GM19324 (cell line): ENCODE data around the gene SLC25A3.
A peak's percentile ranks its signal among the peaks of the same experiment; 100 is the strongest.
"Not testable (repeated sequence)": the region's sequence is repeated elsewhere in the genome, so short reads cannot be mapped to it uniquely, and the experiment has no call there.

ENCODE experiments used
- ATAC-seq: cut with Tn5 transposase; IDR thresholded peaks from one replicate; pipeline ENCODE4 v1.9.1; 2021; ENCODE audit warnings: mild to moderate bottlenecking, moderate library complexity; ENCODE audit not compliant: unreplicated experiment, low FRiP score

Gene SLC25A3

DNA sequence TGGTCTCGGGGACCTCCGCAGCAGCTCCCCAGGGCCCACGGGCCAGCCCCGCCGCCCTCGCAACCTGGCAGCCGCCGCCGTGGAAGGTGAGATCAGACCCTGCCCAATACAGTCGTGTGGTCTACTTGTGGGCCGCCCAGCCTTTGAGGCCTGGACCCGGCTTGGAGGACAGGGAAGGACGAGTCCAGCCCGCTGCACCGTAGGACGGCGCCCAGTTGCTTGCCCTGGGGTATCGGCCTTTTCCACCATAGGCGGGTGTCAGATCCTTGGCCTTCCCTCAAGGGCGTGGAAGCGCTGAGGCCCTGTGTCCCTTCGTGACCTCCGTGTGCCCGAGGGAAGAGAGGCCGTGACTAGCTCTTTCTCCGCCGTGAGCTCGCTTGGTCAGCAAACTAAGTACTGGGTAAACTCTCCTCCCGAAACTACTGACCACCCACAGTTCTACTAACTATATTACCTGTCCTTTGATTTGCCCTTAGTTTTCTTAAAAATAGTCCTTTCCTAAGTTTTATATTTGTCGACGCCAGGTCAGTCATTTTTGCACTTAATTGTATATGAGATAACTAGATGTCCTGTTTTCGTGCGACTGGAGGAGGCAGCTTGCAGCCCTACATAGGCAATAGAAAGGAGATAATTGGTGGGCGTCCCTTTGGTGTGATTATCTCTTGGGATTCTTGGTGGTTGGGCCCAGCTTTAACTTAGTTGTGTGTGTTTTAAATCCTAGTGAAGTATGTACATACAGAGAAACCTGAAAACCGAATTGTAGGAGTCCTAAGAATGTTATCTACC lies 757 bp downstream of the SLC25A3 start:
- peak; percentile 12 for ATAC-seq

DNA sequence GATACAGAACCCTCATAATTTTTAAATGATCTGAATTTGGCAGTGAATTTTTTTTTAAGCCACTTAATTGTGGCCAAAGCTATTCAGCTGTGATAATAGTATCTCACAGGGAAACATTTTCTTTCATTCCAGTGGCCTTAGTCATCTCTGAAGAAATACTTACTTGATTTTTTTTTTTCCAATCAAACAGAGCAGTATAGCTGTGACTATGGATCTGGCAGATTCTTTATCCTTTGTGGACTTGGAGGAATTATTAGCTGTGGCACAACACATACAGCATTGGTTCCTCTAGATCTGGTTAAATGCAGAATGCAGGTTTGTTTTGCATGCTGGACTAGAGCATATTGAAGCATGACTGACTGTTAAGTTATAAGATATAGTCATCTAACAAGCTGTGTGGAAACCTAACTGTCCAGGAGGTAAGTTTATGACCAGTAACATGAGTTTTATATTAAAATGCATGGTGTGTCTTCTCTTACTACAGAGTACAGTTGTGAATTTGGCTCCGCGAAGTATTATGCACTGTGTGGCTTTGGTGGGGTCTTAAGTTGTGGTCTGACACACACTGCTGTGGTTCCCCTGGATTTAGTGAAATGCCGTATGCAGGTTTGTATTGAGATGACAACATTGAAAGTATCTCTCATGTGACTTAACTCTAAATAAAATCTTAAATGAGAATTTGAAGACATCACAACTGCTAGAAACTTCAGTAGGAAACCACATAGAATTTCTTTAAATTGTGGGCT lies 1.9 kb downstream of the SLC25A3 start:
- ATAC-seq, result no peak

DNA sequence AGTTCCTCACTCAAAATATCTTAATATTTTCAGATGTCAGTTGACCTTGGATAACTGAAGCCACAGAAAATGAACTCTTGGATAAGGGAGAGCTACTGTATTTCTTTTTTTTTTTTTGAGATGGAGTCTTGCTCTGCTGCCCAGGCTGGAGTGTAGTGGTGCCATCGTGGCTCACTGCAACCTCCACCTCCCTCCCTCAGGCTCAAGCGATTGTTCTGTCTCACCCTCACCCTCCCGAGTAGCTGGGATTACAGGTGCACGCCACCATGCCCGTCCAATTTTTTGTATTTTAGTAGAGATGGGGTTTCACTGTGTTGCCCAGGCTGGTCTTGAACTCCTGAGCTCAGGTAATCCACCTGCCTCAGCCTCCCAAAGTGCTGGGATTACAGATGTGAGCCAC lies 3.8 kb downstream of the SLC25A3 start:
- ATAC-seq, result not testable (repeated sequence)

- no peak for ATAC-seq
Observed at GRCh38 chr12:98601924-98602323, 8.4 kb downstream of the SLC25A3 start.

DNA sequence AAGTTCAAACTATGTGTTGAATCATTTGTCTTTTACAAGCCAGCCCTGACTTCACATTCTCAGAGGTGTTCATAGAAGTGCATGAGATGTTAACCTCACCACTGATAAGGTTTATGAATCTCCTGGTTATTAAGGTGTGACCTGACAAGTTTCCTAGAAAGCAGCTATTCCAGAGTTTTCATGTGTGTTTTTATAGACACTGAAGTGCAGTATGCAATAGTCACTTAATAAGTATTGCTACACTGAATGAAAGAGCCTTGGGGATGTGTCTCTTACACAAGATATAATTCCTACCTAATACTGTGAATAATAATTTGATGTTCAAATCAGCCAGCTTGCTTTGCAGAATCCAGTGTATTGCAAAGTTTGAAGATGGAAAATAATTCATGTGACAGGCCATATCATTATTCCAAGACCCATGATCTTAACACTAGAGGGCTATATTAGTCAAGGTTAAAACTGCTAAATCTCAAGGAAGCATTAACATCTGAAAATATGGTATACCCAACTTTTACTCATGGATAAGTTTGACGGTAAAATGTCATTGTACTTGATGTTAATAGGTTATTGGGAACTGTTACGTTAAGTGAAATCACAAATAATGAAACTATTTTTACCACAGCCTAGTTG lies 13.0 kb downstream of the SLC25A3 start:
- no peak for ATAC-seq

DNA sequence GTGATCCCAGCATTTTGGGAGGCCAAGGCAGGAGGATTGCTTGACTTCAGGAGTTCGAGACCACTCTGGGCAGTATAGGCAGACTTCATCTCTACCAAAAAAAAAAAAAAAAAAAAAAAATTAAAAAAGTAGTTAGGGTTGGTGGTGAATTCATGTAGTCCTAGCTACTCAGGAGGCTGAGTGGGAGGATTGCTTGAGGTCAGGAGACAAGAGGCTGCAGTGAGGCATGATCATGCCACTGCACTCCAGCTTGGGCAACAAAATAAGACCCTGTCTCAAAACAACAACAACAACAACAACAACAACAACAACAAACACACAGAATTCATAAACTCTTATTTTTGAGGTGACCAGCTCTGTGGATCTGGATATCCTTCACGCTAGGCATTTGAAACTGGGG lies 17.1 kb downstream of the SLC25A3 start:
- no peak for ATAC-seq

- peak; percentile 84 for ATAC-seq
Observed at GRCh38 chr12:98612696-98613334, 19.3 kb downstream of the SLC25A3 start.

DNA sequence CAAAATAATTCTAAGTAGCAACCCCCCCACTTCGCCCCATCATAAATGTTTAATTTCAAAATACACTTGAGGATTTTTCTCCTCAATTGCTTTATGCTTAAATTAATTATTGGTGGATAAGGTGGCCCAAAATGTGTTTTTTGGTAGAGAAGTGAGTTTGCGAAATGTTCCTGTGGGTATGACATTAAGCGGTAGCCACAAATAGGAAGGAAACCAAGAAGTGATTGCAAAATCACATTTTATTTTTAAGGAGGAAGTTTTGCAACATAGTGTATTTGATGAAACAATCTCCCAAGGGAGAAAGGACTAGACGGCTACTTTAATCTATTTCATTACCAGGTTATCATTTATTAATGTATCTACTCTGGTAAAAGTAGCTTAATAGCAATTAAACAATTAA lies 25.5 kb downstream of the SLC25A3 start:
- no peak for ATAC-seq

DNA sequence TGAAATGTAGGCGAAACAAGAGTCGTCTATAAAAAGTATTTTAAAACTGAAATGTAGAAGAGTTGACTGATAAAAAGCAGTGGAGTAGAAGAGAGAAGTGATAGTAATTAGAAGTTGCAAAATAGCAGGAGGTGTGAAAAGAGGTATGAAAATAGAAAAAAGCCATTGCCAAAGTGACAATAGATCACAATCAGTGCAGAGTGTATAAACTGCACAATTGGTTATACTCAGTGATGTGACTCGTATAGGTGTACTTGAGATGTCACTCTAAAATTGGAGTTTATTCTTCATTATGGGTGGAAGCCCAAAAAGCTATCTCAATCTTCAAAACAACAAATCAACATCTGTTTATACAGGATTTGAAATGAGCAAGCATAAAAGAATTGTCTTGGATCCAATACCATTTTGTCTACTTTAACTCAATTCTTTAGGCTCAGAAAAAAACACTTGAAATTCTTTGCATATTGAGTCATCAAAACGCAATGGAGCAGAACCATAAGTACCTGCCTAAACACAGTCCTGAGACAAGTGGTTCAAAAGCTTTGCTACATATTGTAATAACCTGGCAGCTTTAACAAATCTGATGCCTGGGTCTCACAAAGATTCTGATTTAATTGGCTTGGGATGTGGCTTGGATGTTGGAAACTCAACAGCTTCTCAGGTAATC lies 42.3 kb downstream of the SLC25A3 start:
- ATAC-seq, result peak; percentile 54

- ATAC-seq, result no peak
Observed at GRCh38 chr12:98637068-98637467, 43.6 kb downstream of the SLC25A3 start.

DNA sequence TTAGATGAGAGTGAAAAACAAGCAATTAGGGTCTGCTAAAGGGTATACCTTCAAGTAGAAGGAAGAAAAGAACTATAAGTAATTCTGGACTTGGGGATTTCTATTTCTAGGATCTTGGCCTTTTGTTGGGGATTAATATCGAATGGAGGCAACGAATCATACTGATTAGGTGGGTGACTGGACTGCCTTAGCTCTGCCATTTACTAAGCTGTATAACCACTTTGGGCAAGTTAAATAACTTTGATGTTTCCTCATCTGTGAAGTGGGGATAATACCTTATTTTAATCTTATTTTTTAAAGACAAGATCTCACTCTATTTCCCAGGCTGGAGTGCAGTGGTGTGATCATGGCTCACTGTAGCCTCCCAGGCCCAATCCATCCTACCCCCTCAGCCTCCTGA lies 44.5 kb downstream of the SLC25A3 start:
- no peak for ATAC-seq

DNA sequence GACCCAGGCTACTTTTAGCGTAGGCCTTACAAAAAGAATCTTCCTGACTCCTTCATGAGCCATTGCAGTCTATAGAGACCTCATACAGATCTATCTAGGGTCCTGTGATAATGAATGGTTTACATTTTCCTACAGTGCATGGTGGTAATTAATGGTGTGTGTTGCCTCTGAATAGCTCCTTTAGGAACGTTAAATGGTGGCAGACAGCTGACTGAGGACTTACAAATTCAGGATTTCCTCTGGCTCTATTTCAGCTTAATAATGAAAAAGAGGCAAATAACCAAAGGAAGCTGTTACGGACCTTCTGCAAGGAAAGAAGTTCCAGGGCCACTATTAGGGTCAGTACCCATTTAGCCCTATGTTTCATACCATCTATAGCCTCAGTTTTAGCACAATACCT lies 46.0 kb downstream of the SLC25A3 start:
- no peak for ATAC-seq

- ATAC-seq, result not testable (repeated sequence)
Observed at GRCh38 chr12:98642801-98643200, 49.3 kb downstream of the SLC25A3 start.

DNA sequence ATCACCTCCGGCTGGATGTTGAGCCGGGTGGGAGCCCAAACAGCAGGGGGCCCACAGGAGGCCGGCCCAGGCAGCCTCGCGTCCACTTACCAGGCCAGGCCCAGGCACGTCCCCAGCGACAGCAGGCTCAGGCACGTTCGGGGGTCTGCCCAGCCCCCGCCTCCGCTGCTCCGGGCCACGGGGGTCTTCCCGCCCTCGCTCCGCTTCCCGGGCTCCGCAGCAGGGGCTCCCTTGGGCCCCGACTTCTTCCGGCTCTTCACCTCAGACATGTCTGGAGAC lies 50.9 kb downstream of the SLC25A3 start:
- ATAC-seq, result peak; percentile 26

DNA sequence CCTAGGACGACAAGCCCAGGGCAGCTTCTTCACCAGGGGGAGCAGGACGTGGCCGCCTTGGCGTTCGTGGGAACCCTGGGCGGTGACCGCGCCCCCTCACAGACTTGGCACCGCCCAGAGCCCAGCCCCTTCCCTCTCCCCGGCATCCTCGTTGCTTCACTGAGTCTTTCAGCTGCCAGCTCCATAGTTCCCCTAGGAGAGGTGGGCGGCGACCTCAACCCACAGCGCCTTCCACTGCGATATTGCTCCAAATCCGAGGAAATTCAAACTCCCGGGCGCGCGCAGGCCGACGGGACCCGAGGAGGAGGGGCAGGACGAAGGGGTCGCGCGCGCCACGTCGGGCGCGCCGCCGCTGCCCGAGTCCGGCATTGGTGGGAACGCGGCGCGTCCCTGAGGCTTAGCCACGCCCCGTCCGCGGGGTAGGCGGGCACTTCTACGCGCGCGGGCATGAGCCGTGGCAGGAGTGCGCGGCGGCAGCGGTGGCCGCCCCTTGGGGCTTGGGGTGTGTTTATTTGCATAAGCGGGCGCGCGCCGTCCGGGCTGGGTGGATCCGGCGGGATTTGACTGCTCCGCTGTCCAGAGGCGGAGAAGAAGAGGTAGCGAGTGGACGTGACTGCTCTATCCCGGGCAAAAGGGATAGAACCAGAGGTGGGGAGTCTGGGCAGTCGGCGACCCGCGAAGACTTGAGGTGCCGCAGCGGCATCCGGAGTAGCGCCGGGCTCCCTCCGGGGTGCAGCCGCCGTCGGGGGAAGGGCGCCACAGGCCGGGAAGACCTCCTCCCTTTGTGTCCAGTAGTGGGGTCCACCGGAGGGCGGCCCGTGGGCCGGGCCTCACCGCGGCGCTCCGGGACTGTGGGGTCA lies 51.5 kb downstream of the SLC25A3 start, which contains the start of the genes APAF1 and IKBIP:
Gene APAF1 (plus strand): TSS at position 579 of the 860 bp plus-strand sequence. CDS start 3,070 bp downstream, outside the sequence.
Gene IKBIP (minus strand): TSS at position 77 of the 860 bp plus-strand sequence. CDS start 87 bp downstream, outside the sequence.
- peak; percentile 91 for ATAC-seq

DNA sequence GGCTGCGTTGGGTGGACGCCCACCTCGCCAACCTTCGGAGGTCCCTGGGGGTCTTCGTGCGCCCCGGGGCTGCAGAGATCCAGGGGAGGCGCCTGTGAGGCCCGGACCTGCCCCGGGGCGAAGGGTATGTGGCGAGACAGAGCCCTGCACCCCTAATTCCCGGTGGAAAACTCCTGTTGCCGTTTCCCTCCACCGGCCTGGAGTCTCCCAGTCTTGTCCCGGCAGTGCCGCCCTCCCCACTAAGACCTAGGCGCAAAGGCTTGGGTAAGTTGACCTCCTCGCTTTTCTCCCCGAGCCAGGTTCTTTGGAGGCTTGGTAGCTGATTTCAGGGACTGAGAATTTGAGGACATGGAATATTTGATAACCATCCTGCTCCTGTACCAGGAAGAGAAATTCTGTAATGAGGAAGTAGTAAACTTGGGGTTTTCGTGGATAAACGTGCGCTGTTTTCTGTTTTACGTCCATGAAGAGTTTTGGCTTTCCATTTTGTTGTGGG lies 52.1 kb downstream of the SLC25A3 start:
- ATAC-seq, result no peak

DNA sequence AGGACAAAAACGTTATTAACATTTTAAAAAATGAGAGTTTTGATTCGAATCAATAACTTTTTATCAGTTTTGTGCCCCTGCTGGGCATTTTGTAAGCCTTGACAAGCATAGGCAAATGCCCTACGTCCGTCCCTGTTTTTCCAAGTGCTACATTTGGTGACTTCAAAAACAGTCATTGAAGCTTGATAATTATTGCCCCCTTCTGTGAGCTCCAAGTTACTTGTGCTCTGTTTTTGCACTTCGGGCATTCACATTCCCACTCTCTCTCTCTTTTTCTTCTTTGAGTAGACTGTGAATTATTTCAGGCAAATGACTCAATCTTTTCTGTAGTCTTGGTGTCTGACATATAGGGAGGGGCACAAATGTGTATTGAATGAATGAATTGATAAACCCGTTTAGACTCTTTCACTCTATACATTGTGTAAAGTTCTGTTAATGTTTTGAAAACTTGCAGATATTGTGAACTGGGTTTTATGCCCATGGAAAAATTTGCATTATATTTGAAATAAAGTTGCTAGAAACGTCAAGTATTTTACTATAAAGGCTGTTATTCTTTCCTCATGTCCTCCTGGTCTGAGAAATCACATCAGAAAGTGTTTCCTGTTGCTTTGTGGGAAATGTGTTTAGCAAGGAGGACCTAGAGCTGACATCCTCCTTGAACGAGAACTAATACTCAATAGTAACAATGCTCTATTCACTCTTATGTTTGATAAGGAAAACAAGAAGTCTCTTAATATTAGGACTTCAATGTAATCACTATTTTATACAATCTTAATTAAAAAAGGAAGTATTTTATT lies 53.0 kb downstream of the SLC25A3 start:
- no peak for ATAC-seq

DNA sequence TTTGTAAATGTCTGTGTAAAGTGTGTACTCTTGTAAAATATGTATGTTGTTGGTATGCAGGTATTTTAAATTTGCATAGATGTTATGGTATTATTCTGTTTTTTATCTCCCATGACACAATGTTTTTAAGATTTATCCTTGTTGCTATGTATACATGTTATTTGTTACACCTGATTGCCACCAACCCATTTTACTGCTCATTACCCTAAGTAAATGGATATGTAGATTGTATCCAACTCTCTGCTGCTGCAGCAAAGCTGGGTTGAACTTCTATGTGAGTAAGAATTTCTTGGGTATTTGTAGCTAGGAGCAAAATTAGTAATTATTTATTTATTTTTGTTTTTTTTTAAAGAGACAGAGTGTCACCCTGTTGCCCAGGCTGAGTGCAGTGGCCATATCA lies 57.8 kb downstream of the SLC25A3 start:
- no peak for ATAC-seq
